Thoracic aorta (tissue), 2 donors: ENCODE data around the gene HSBP1. TPM values are rescaled to one million over a fixed set of nuclear protein-coding genes. Genes with fewer than 3 reads are reported as not detected.

Experiments used
- ATAC-seq: fragments of 150-250 bp; one replicate; pipeline ENCODE4 v1.8.0; 2017; ENCODE audit warnings: low read depth; ENCODE audit not compliant: insufficient number of reproducible peaks, low FRiP score
- DNase-seq: peaks from one replicate; pipeline ENCODE4 v3.0.0-alpha.2; 2020; ENCODE audit warnings: low spot score
- H3K27ac ChIP-seq, 2 donors: fragments of 200-600 bp; sonication (generic); 1 replicate in 1 of 2; 2 replicates in 1 of 2; pipeline ENCODE4 v1.5.1; 2016; ENCODE audit warnings: mild to moderate bottlenecking in 2 of 2, moderate library complexity in 2 of 2
- H3K27me3 ChIP-seq: fragments of 200-600 bp; sonication (generic); replicated peaks from 2 replicates; pipeline ENCODE4 v1.6.0; 2016; ENCODE audit warnings: mild to moderate bottlenecking; ENCODE audit not compliant: insufficient read depth
- H3K36me3 ChIP-seq: fragments of 200-600 bp; sonication (generic); one replicate; pipeline ENCODE4 v1.5.1; 2016
- H3K4me1 ChIP-seq, 2 donors: fragments of 200-600 bp; sonication (generic); 1 replicate in 1 of 2; 2 replicates in 1 of 2; pipeline versions ENCODE4 v1.5.1 to v1.6.0; 2016; ENCODE audit warnings: low read depth in 2 of 2, mild to moderate bottlenecking in 1 of 2; ENCODE audit not compliant: control insufficient read depth in 1 of 2
- H3K4me3 ChIP-seq: fragments of 200-600 bp; sonication (generic); 2 replicates; pipeline ENCODE4 v1.5.1; 2016; ENCODE audit warnings: mild to moderate bottlenecking
- H3K9me3 ChIP-seq: fragments of 200-600 bp; sonication (generic); 2 replicates; pipeline ENCODE4 v1.5.1; 2016
- total RNA-seq, 2 donors: library from RNA; depleted of rRNA; stranded (reverse); fragments of >200 nt; gene quantifications; one replicate each; pipeline versions ENCODE4 v1.1.0 to v1.2.3, GENCODE V29; 2016
- TF ChIP-seq, protein P1 (sequence below): fragments of 200-600 bp; sonication (generic); IDR thresholded peaks from one replicate; pipeline ENCODE4 v1.5.1; 2019; ENCODE audit warnings: antibody characterized with exemption

HSBP1 gene
- 10 to 100 TPM; 11.0 to 15.0 TPM for total RNA-seq

DNA sequence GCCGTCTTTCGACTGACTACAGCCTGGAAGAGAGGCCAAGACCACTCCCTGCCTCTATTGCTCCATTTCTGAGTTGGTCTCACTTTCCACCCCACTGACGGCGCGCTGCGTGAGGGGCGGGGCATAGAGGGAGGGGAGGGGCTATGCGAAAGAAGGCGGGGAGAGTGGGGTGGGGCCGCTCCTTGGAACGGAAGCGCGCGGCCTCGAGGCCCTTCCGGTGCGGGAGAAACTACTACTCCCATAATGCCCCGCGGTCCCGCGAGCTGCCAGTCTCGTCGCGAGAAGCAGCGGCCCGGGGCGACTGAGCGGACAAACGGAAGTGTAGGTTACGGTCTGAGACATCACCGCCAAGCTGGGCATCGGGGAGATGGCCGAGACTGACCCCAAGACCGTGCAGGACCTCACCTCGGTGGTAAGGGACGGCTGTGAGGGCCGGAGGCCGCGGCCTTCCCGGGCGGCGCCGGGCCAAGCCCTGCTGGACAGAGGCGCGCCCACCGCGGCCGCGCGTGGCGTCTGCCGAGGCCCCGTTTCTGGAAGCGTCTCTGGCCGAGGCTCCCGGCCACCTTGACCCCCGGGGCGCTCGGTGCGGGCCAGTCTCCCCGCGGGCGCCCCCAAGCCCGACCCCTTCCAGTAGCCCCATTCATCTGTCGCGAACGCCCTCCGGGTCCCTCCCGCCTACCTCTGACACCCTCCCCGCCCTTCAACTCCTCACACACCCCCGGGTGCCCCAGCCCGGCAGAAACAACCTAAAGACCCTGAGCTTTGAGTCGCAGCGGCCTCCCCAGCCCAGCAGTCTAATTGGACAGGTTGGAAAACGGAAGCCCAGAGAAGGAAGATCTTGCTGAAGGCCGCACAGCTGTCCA, at the start of gene HSBP1:
HSBP1 (plus strand) TSS at position 269 of the 863 bp plus-strand sequence; CDS start at position 368, 99 bp downstream.
- Histone ChIP-seq H3K4me1 (peaks cover 12 to 47% of the 10 kb centered on the region in 2 donors), H3K36me3 (no peaks in the 10 kb centered on the region), H3K4me3 (peak within 1 kb of the TSS; percentile 88), H3K27me3 (no peaks in the 10 kb centered on the region), H3K27ac (peak within 1 kb of the TSS; percentile 53 to 69), H3K9me3 (no peaks in the 10 kb centered on the region)
- peak; percentile 79 for DNase-seq
- peak; percentile 93 for ATAC-seq
- TF ChIP-seq, protein P1, sequence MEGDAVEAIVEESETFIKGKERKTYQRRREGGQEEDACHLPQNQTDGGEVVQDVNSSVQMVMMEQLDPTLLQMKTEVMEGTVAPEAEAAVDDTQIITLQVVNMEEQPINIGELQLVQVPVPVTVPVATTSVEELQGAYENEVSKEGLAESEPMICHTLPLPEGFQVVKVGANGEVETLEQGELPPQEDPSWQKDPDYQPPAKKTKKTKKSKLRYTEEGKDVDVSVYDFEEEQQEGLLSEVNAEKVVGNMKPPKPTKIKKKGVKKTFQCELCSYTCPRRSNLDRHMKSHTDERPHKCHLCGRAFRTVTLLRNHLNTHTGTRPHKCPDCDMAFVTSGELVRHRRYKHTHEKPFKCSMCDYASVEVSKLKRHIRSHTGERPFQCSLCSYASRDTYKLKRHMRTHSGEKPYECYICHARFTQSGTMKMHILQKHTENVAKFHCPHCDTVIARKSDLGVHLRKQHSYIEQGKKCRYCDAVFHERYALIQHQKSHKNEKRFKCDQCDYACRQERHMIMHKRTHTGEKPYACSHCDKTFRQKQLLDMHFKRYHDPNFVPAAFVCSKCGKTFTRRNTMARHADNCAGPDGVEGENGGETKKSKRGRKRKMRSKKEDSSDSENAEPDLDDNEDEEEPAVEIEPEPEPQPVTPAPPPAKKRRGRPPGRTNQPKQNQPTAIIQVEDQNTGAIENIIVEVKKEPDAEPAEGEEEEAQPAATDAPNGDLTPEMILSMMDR = no peak

DNA sequence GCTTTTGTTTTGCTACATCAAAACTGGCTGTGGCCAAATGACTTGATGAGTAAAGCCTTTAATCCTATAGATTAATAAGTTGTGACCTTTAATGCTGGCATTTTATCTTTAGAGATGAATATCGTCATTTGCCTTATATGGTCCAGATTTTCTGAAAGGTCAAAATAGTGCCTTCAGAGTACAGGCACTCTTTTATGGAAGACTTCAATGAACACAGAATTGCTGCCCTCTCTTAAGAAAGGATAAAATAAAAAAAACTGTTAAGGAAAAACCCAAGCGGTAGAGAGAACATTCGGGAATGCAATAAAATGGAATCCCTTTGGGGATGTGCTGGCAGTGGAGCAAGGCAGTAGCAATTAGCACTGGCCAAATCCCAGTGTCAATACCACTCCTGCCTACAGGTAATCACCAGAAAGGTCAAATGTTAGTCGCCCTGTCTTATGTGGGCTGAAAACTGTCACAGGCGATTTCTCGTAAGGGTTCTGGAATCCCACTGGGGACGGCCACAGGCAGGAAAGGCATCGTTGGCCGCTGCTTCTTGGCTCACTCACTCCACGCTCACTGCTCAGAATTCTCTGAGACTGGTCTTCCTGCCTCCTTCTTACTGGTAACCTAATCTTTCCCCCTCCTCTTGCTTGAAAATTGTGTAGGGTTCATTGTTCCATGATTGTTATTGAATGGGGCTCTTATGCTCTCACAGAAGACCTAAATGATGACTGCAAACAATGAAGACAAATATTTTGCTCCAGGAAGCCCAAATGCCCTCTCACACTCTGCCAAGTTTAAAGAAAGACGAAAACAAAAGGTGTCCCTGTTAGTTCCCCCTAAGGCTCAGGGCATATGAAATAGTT, 45.4 kb upstream of the HSBP1 start:
- DNase-seq = no peak
- no peaks in the 10 kb centered on the region for H3K36me3 ChIP-seq
- TF ChIP-seq, protein P1 = no peak
- peaks cover 0 to 11% of the 10 kb centered on the region in 2 donors for H3K4me1 ChIP-seq
- no peaks in the 10 kb centered on the region for H3K27me3 ChIP-seq
- no peak overlapping the region for H3K4me3 ChIP-seq
- ATAC-seq = no peak
- no peak overlapping the region for H3K27ac ChIP-seq
- H3K9me3 ChIP-seq = no peaks in the 10 kb centered on the region

DNA sequence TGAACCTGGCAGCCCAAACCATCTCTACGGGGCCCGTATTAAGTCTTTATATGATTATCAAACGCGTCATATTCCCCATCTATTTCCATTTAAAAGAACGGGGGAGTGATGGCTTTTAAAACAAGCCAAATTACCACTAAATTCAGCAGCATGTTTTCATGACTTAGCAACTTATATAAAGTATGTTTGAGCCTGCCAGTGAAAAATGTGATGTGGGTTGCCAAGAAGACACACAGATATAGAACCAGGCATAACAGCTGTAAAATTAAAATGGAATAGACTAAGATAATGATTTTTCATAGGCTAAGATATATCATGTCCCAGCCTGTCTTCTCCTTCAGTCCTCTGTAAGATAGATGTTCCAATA, 44.8 kb upstream of the HSBP1 start:
- Histone ChIP-seq H3K27me3 (no peaks in the 10 kb centered on the region), H3K36me3 (no peaks in the 10 kb centered on the region), H3K27ac (no peak overlapping the region), H3K4me1 (peaks cover 0 to 6% of the 10 kb centered on the region in 2 donors), H3K4me3 (no peak overlapping the region), H3K9me3 (no peaks in the 10 kb centered on the region)
- ATAC-seq (no peak), DNase-seq (no peak)
- TF ChIP-seq, protein P1 = no peak

DNA sequence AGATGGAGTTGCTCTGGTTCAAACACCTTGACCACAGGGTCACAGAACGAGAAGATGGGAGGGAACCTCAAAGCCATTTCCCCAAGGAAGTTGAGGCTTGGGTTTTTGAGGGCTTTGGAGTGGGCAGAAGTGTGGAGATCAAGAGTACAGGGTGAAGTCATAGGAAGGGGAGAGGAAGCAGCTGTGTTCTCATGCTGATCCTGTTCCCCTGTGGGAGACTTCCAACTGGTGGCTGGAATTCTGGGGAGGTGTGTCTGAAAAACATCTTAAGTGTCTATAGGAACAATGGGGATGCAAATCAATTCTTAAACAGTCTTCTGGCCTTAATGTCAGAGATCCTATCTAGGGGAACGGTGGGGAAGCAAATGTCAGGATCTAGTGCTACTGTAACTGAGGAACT, 38.8 kb upstream of the HSBP1 start:
- Histone ChIP-seq H3K4me3 (no peak overlapping the region), H3K4me1 (peaks cover 0 to 13% of the 10 kb centered on the region in 2 donors), H3K27ac (no peak overlapping the region), H3K36me3 (no peaks in the 10 kb centered on the region), H3K9me3 (no peaks in the 10 kb centered on the region), H3K27me3 (no peaks in the 10 kb centered on the region)
- DNase-seq = no peak
- TF ChIP-seq, protein P1 = no peak
- ATAC-seq = no peak
